ENCODE data around the gene YOD1. TPM values are rescaled to one million over a fixed set of nuclear protein-coding genes. Genes with fewer than 3 reads are reported as not detected.

Gene YOD1
- total and polyA plus RNA-seq, 2 of the 4 experiments (the other 2 are of a cell fraction): 1.8 to 5.4 TPM

GRCh38 chr1:207020065-207020708, 30.8 kb downstream of the YOD1 start:
- no peaks in the 10 kb centered on the region; the same call in 1 of the 2 replicates for H3K27me3 ChIP-seq (ENCODE audit: control insufficient read depth, insufficient read depth, low read length)
- no peak overlapping the region for H4K91ac ChIP-seq (ENCODE audit: insufficient read depth, low read depth, low read length)
- H3K56ac ChIP-seq (ENCODE audit: extremely low read depth, insufficient read depth, low read length): no peak overlapping the region
- H3K4me3 ChIP-seq (ENCODE audit: insufficient read depth, low read depth, low read length): no peak overlapping the region
- intact Hi-C loops (cut with micrococcal nuclease) (no loop called here), dilution Hi-C loops (cut with HindIII; ENCODE audit: low sequenced_read_pairs, unreplicated experiment) (no loop called here), in situ Hi-C loops (cut with MboI; ENCODE audit: low sequenced_read_pairs) (no loop called here)
- no peak overlapping the region for H3K4me2 ChIP-seq (ENCODE audit: low read depth, low read length)
- H3K36me3 ChIP-seq (ENCODE audit: control insufficient read depth, insufficient read depth, low read length): no peaks in the 10 kb centered on the region
- H3K9me1 ChIP-seq (ENCODE audit: insufficient read depth, low read length): peaks cover 14% of the 10 kb centered on the region
- no peak overlapping the region for H2AK9ac ChIP-seq (replicated peaks; ENCODE audit: low read depth, low read length, poor library complexity)
- WGBS, 2 experiments (ENCODE audit: extremely low coverage in 2 of 2, insufficient read length in 1 of 2): no CpG with 5 or more reads among the region's 9 CpGs
- no peak overlapping the region for H3K9ac ChIP-seq (ENCODE audit: low read depth, low read length)
- H2AFZ ChIP-seq (replicated peaks; ENCODE audit: low read length, poor library complexity): peak overlapping the region; percentile 5
- no peak overlapping the region for H3K18ac ChIP-seq (ENCODE audit: low read depth, low read length)
- H2BK15ac ChIP-seq (ENCODE audit: low read depth, low read length): no peak overlapping the region; the same call in 2 of the 3 replicates
- no peaks in the 10 kb centered on the region for H3K79me1 ChIP-seq (ENCODE audit: low read depth in 1 of 2, low read length in 2 of 2)
- H2BK20ac ChIP-seq (ENCODE audit: low read depth, low read length): peak overlapping the region; percentile 27; the same call in 1 of the 2 replicates
- TF ChIP-seq RCOR1 (IDR thresholded peaks at IDR 0.05; ENCODE audit: insufficient replicate concordance, low read length) (no peak), MAZ (IDR thresholded peaks at IDR 0.05; ENCODE audit: borderline replicate concordance, low read depth, low read length) (no peak), RFX5 (IDR thresholded peaks at IDR 0.05; ENCODE audit: low read depth, low read length) (no peak), USF2 (IDR thresholded peaks at IDR 0.05; ENCODE audit: low read depth, low read length) (no peak), SMC3 (IDR thresholded peaks at IDR 0.05; ENCODE audit: low read depth, low read length) (no peak), FOS (IDR thresholded peaks at IDR 0.05; ENCODE audit: low read depth, low read length) (no peak), CEBPB (IDR thresholded peaks at IDR 0.05; ENCODE audit: low read depth, low read length) (no peak)
- no peak overlapping the region for H4K8ac ChIP-seq (ENCODE audit: low read depth in 2 of 2, low read length in 2 of 2)
- no peak overlapping the region for H2BK5ac ChIP-seq (ENCODE audit: low read depth, low read length, poor library complexity, severe bottlenecking)
- no peak overlapping the region for H2BK120ac ChIP-seq (ENCODE audit: low read depth, low read length)
- ATAC-seq (ENCODE audit: low read depth) (no peak), DNase-seq (no peak)
- POLR2A ChIA-PET (ENCODE audit: unreplicated experiment): no interaction called here
- 0 out of 2 replicates have a peak overlapping the region, but pooled peaks have one; percentile 20 for H2AK5ac ChIP-seq (ENCODE audit: low read depth, low read length)
- peaks cover 5% of the 10 kb centered on the region for H3K4me1 ChIP-seq (ENCODE audit: control insufficient read depth, insufficient read depth, low read length)
- H3K14ac ChIP-seq (replicated peaks; ENCODE audit: low read depth, low read length): 0 out of 2 replicates have a peak overlapping the region, but pooled peaks have one; percentile 66
- no peaks in the 10 kb centered on the region for H3K9me3 ChIP-seq (ENCODE audit: control insufficient read depth, insufficient read depth, low read length)
- H3K4ac ChIP-seq (ENCODE audit: low read depth, low read length): no peak overlapping the region; the same call in 1 of the 2 replicates
- BruUV-seq (replicated peaks): no TSS peak
- H3K23ac ChIP-seq (ENCODE audit: low read depth, low read length): no peak overlapping the region
- H4K5ac ChIP-seq (ENCODE audit: low read depth, low read length): no peak overlapping the region
- no peak overlapping the region for H3K27ac ChIP-seq (ENCODE audit: insufficient read depth, low read length)
- H4K20me1 ChIP-seq (ENCODE audit: insufficient read depth, low read length): no peaks in the 10 kb centered on the region
- CTCF ChIA-PET: no interaction called here

Measured in IMR-90 (cell line).